Osteocyte (in vitro differentiated cells): ENCODE data around the gene NSMF. TPM values are rescaled to one million over a fixed set of nuclear protein-coding genes. Genes with fewer than 3 reads are reported as not detected.
A peak's percentile ranks its signal among the peaks of the same experiment; 100 is the strongest.

Source experiments
- DNase-seq: peaks from one replicate; pipeline ENCODE4 v3.0.0; 2021; ENCODE audit warnings: mixed read lengths; ENCODE audit not compliant: unreplicated experiment; ENCODE audit errors: extremely low spot score
- H3K27ac Mint-ChIP-seq: one replicate; pipeline ENCODE4 v1.8.0; 2021; ENCODE audit warnings: mild to moderate bottlenecking, mixed read lengths; ENCODE audit not compliant: unreplicated experiment
- H3K27me3 Mint-ChIP-seq: one replicate; pipeline ENCODE4 v1.8.0; 2021; ENCODE audit warnings: mixed read lengths; ENCODE audit not compliant: unreplicated experiment
- H3K36me3 Mint-ChIP-seq: one replicate; pipeline ENCODE4 v1.8.0; 2021; ENCODE audit warnings: mixed read lengths; ENCODE audit not compliant: unreplicated experiment
- H3K4me1 Mint-ChIP-seq: one replicate; pipeline ENCODE4 v1.8.0; 2021; ENCODE audit warnings: mixed read lengths; ENCODE audit not compliant: unreplicated experiment
- H3K4me3 Mint-ChIP-seq: one replicate; pipeline ENCODE4 v1.8.0; 2021; ENCODE audit warnings: mild to moderate bottlenecking, moderate library complexity, mixed read lengths; ENCODE audit not compliant: unreplicated experiment
- H3K9me3 Mint-ChIP-seq: one replicate; pipeline ENCODE4 v1.8.0; 2021; ENCODE audit warnings: mixed read lengths; ENCODE audit not compliant: unreplicated experiment
- CTCF ChIP-seq: fragments of 200-600 bp; sonication (generic); IDR thresholded peaks from 2 replicates; pipeline ENCODE4 v1.5.0; 2021; ENCODE audit warnings: antibody characterized with exemption, mild to moderate bottlenecking, moderate library complexity
- total RNA-seq: library from RNA; stranded (reverse); gene quantifications from 2 replicates; pipeline ENCODE4 v1.2.1, GENCODE V29; 2021

The NSMF gene
- total RNA-seq, 1 donor from 2014 or later: 103 TPM

GRCh38 chr9:137484551-137485315, 25.6 kb upstream of the NSMF start:
- Mint-ChIP-seq H3K36me3 (no peaks in the 10 kb centered on the region), H3K27me3 (no peaks in the 10 kb centered on the region), H3K27ac (no peak overlapping the region), H3K9me3 (no peaks in the 10 kb centered on the region), H3K4me1 (peaks cover 29% of the 10 kb centered on the region), H3K4me3 (no peak overlapping the region)
- no peak for DNase-seq
- no peak for TF ChIP-seq CTCF

- H3K9me3 Mint-ChIP-seq: no peaks in the 10 kb centered on the region
- H3K4me3 Mint-ChIP-seq: no peak overlapping the region
- no peaks in the 10 kb centered on the region for H3K36me3 Mint-ChIP-seq
- H3K4me1 Mint-ChIP-seq: peaks cover 38% of the 10 kb centered on the region
- no peaks in the 10 kb centered on the region for H3K27me3 Mint-ChIP-seq
- peak overlapping the region; percentile 80 for H3K27ac Mint-ChIP-seq
- TF ChIP-seq CTCF: no peak
- DNase-seq: no peak
Observed at GRCh38 chr9:137482094-137482781, 23.1 kb upstream of the NSMF start.

- Mint-ChIP-seq H3K4me3 (no peak overlapping the region), H3K9me3 (peaks cover 4% of the 10 kb centered on the region), H3K36me3 (peaks cover 4% of the 10 kb centered on the region), H3K27me3 (no peaks in the 10 kb centered on the region), H3K27ac (peak overlapping the region; percentile 54), H3K4me1 (peaks cover 41% of the 10 kb centered on the region)
- DNase-seq: no peak
- TF ChIP-seq CTCF: no peak
Observed at GRCh38 chr9:137480686-137481683, 21.9 kb upstream of the NSMF start.

- Mint-ChIP-seq H3K36me3 (peaks cover 8% of the 10 kb centered on the region), H3K4me3 (peak overlapping the region; percentile 39), H3K27me3 (no peaks in the 10 kb centered on the region), H3K9me3 (peaks cover 8% of the 10 kb centered on the region), H3K4me1 (peaks cover 41% of the 10 kb centered on the region), H3K27ac (peak overlapping the region; percentile 91)
- DNase-seq: no peak
- TF ChIP-seq CTCF: no peak
Observed at GRCh38 chr9:137479892-137480685, 21.0 kb upstream of the NSMF start.
